ENCODE data around the gene LCE2A.

- no peak for TF ChIP-seq TAF1 (IDR thresholded peaks at IDR 0.05; ENCODE audit: borderline replicate concordance, insufficient read depth, low read length)
- no peak for TF ChIP-seq REST (IDR thresholded peaks at IDR 0.05; ENCODE audit: insufficient read depth in 1 of 2, low read depth in 2 of 2, low read length in 2 of 2)
- no peak for TF ChIP-seq POLR2AphosphoS5 (IDR thresholded peaks at IDR 0.05; ENCODE audit: low read depth, low read length)
- no peak for TF ChIP-seq SIN3A (IDR thresholded peaks at IDR 0.05; ENCODE audit: borderline replicate concordance, insufficient read depth, low read length)
- no peak for TF ChIP-seq FOXP2 (optimal IDR thresholded peaks at IDR 0.05; ENCODE audit: borderline replicate concordance, extremely low read depth, extremely low read length, insufficient read depth)
These were observed 35.0 kb upstream of the LCE2A start, which contains the start of gene LCE2D for GRCh38 chr1:152663098-152663497.

Measured in PFSK-1 (cell line).